ENCODE results near the gene CLIP3.

- TF ChIP-seq CTCF (IDR thresholded peaks at IDR 0.05): no peak
- no peak for TF ChIP-seq EP300 (IDR thresholded peaks at IDR 0.05)
These were observed 46.8 kb upstream of the CLIP3 start for GRCh38 chr19:36079389-36079945.

Data from upper lobe of left lung (tissue), 4 donors.